Keratinocyte (primary cell): ENCODE measurements around the gene TRIP13. TPM values are rescaled to one million over a fixed set of nuclear protein-coding genes. Genes with fewer than 3 reads are reported as not detected.

ENCODE experiments used
- DNase-seq: peaks from one replicate; pipeline ENCODE4 v3.0.0-alpha.2; 2011; ENCODE audit warnings: low read depth, missing footprints, low spot score
- FAIRE-seq: peaks from 2 replicates; lab custom pipeline; 2011; peaks lifted over from hg19 to GRCh38; lab: Jason Lieb, UNC
- H2AFZ ChIP-seq: 2 replicates; pipeline ENCODE4 v1.6.0; 2012; ENCODE audit warnings: low read length, control low read depth, inconsistent platforms; ENCODE audit not compliant: control insufficient read depth
- H3K27ac ChIP-seq: 2 replicates; pipeline ENCODE4 v1.5.1; 2011; ENCODE audit warnings: low read length; ENCODE audit not compliant: control insufficient read depth, insufficient read depth
- H3K27me3 ChIP-seq: 3 replicates; pipeline ENCODE4 v1.6.0; 2011; ENCODE audit warnings: low read length; ENCODE audit not compliant: control insufficient read depth, insufficient read depth; ENCODE audit errors: extremely low read depth
- H3K36me3 ChIP-seq, 2 experiments: 2 replicates in 1 of 2; 3 replicates in 1 of 2; pipeline ENCODE4 v1.5.1; 2011; ENCODE audit warnings: low read length in 2 of 2, mild to moderate bottlenecking in 1 of 2; ENCODE audit not compliant: control insufficient read depth in 2 of 2, insufficient read depth in 2 of 2; ENCODE audit errors: extremely low read depth in 1 of 2
- H3K4me1 ChIP-seq: 3 replicates; pipeline ENCODE4 v1.5.1; 2011; ENCODE audit warnings: low read length; ENCODE audit not compliant: control insufficient read depth, insufficient read depth; ENCODE audit errors: extremely low read depth
- H3K4me2 ChIP-seq: 3 replicates; pipeline ENCODE4 v1.6.0; 2011; ENCODE audit warnings: low read depth, low read length; ENCODE audit not compliant: control insufficient read depth, insufficient read depth; ENCODE audit errors: extremely low read depth
- H3K4me3 ChIP-seq, 3 experiments: fragments of 200-600 bp in 1 of 3; sonication (generic) in 1 of 3; 2 replicates in 2 of 3; 3 replicates in 1 of 3; pipeline ENCODE4 v1.5.1; 2011 to 2016; ENCODE audit warnings: low read length in 3 of 3, mild to moderate bottlenecking in 3 of 3, control low read depth in 2 of 3, inconsistent platforms in 1 of 3, low read depth in 1 of 3, mixed read lengths in 1 of 3, mixed run types in 1 of 3, moderate library complexity in 1 of 3; ENCODE audit not compliant: control insufficient read depth in 2 of 3, insufficient read depth in 2 of 3; ENCODE audit errors: extremely low read depth in 1 of 3
- H3K79me2 ChIP-seq: 2 replicates; pipeline ENCODE4 v1.6.0; 2012; ENCODE audit warnings: low read length; ENCODE audit not compliant: control insufficient read depth, insufficient read depth
- H3K9ac ChIP-seq: 3 replicates; pipeline ENCODE4 v1.6.0; 2011; ENCODE audit warnings: low read length; ENCODE audit not compliant: control insufficient read depth, insufficient read depth; ENCODE audit errors: extremely low read depth
- H3K9me1 ChIP-seq: 3 replicates; pipeline ENCODE4 v1.6.0; 2011; ENCODE audit warnings: low read length; ENCODE audit not compliant: control insufficient read depth, insufficient read depth; ENCODE audit errors: extremely low read depth
- H3K9me3 ChIP-seq: 2 replicates; pipeline ENCODE4 v1.5.1; 2012; ENCODE audit warnings: low read depth, low read length; ENCODE audit not compliant: control insufficient read depth
- H4K20me1 ChIP-seq: 3 replicates; pipeline ENCODE4 v1.6.0; 2011; ENCODE audit warnings: low read length; ENCODE audit not compliant: control insufficient read depth, insufficient read depth; ENCODE audit errors: extremely low read depth
- EZH2 ChIP-seq: IDR thresholded peaks from one replicate; pipeline ENCODE4 v1.6.1; 2012; ENCODE audit warnings: inconsistent platforms, mild to moderate bottlenecking, low read length, moderate library complexity
- dilution Hi-C: fragments of 300-500 bp; cut with MboI; formaldehyde crosslinking; loops from one replicate; pipeline ENCODE4 v1.7.0; 2020; ENCODE audit warnings: low sequenced_read_pairs; ENCODE audit not compliant: extremely low pct_ligation_motif_present
- polyA plus RNA-seq, 5 experiments: library from polyadenylated mRNA; depleted of rRNA in 3 of 5; stranded (reverse) in 3 of 5; stranded (forward) in 1 of 5; unstranded in 1 of 5; fragments of >200 nt; gene quantifications; 1 replicate in 1 of 5; 2 replicates in 3 of 5; 3 replicates in 1 of 5; pipeline versions ENCODE4 v1.2.1 to v1.2.3, GENCODE V29; 2011 to 2012; ENCODE audit warnings: missing spikeins in 2 of 5, low read depth in 1 of 5, low replicate concordance in 1 of 5
- TF ChIP-seq, protein P1 (sequence below), 3 experiments: IDR thresholded peaks in 1 of 3; conservative IDR thresholded peaks in 1 of 3; optimal IDR thresholded peaks in 1 of 3; 2 replicates in 2 of 3; 3 replicates in 1 of 3; pipeline versions ENCODE3 to v1.5.1; 2011; ENCODE audit warnings: low read length in 3 of 3, mild to moderate bottlenecking in 3 of 3, moderate library complexity in 2 of 3, control low read depth in 1 of 3, inconsistent platforms in 1 of 3; ENCODE audit not compliant: insufficient read depth in 2 of 3; ENCODE audit errors: extremely low read depth in 1 of 3

Gene TRIP13
- polyA plus RNA-seq, 1 donor (not counting 4 experiments of a cell fraction or from before 2014, with no cell fraction given) = 37.8 TPM

DNA sequence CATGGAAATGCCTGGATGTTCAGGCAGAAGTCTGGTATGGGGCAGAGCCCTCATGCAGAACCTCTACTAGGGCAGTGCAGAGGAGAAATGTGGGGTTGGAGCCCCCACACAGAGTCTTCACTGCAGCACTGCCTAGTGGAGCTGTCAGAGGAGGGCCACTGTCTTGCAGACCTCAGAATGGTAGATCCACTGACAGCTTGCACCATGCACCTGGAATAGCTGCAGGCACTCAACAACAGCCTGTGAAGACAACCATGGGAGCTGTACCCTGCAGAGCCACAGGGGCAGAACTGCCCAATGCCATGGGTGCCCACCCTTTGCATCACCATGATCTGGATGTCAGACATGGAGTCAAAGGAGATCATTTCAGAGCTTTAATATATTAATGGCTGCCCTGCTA lies 36.9 kb downstream of the TRIP13 start:
- H3K4me3 ChIP-seq = no peak overlapping the region
- H3K9me1 ChIP-seq = no peaks in the 10 kb centered on the region
- H3K27ac ChIP-seq = no peak overlapping the region
- no peaks in the 10 kb centered on the region for H4K20me1 ChIP-seq
- dilution Hi-C loops = no loop called here
- no peak overlapping the region for H2AFZ ChIP-seq
- H3K4me2 ChIP-seq = no peak overlapping the region
- no peaks in the 10 kb centered on the region for H3K79me2 ChIP-seq
- H3K27me3 ChIP-seq = peaks cover 21% of the 10 kb centered on the region
- FAIRE-seq (no peak), DNase-seq (no peak)
- no peak for TF ChIP-seq EZH2
- TF ChIP-seq, protein P1, sequence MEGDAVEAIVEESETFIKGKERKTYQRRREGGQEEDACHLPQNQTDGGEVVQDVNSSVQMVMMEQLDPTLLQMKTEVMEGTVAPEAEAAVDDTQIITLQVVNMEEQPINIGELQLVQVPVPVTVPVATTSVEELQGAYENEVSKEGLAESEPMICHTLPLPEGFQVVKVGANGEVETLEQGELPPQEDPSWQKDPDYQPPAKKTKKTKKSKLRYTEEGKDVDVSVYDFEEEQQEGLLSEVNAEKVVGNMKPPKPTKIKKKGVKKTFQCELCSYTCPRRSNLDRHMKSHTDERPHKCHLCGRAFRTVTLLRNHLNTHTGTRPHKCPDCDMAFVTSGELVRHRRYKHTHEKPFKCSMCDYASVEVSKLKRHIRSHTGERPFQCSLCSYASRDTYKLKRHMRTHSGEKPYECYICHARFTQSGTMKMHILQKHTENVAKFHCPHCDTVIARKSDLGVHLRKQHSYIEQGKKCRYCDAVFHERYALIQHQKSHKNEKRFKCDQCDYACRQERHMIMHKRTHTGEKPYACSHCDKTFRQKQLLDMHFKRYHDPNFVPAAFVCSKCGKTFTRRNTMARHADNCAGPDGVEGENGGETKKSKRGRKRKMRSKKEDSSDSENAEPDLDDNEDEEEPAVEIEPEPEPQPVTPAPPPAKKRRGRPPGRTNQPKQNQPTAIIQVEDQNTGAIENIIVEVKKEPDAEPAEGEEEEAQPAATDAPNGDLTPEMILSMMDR (optimal IDR thresholded peaks at IDR 0.05 in 1 of 3, IDR thresholded peaks at IDR 0.05 in 1 of 3, conservative IDR thresholded peaks at IDR 0.05 in 1 of 3; ENCODE audit: extremely low read depth in 1 of 3, insufficient read depth in 2 of 3, low read length in 3 of 3) = no peak
- H3K36me3 ChIP-seq = no peaks in the 10 kb centered on the region
- no peaks in the 10 kb centered on the region for H3K9me3 ChIP-seq
- no peak overlapping the region for H3K9ac ChIP-seq
- H3K4me1 ChIP-seq = no peaks in the 10 kb centered on the region

DNA sequence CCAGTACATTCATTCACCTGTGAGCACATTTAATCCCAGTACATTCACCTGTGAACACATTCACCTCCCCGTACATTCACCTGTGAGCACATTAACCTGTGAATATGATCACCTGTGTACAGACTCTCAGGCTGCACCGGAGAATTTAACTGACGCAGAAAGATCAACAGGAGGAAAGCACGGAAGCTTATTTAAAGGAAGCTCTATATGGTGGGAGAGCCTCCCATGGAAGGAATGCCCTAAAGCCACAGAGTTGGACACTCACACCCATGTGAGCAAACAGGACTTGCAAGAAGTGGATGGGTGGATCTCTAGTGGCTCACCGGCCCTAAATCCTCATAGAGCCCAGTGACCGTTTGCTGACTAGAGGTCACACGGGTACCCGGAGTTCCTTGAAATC lies 38.2 kb downstream of the TRIP13 start:
- H3K36me3 ChIP-seq = no peaks in the 10 kb centered on the region
- no peak overlapping the region for H3K27ac ChIP-seq
- no peaks in the 10 kb centered on the region for H3K9me3 ChIP-seq
- no peak overlapping the region for H2AFZ ChIP-seq
- H3K4me1 ChIP-seq = no peaks in the 10 kb centered on the region
- peaks cover 21% of the 10 kb centered on the region for H3K27me3 ChIP-seq
- dilution Hi-C loops = no loop called here
- DNase-seq (no peak), FAIRE-seq (no peak)
- H3K9ac ChIP-seq = no peak overlapping the region
- H3K4me3 ChIP-seq = no peak overlapping the region
- TF ChIP-seq, protein P1 (optimal IDR thresholded peaks at IDR 0.05 in 1 of 3, IDR thresholded peaks at IDR 0.05 in 1 of 3, conservative IDR thresholded peaks at IDR 0.05 in 1 of 3; ENCODE audit: extremely low read depth in 1 of 3, insufficient read depth in 2 of 3, low read length in 3 of 3) = no peak
- H4K20me1 ChIP-seq = no peaks in the 10 kb centered on the region
- no peaks in the 10 kb centered on the region for H3K79me2 ChIP-seq
- H3K9me1 ChIP-seq = no peaks in the 10 kb centered on the region
- H3K4me2 ChIP-seq = no peak overlapping the region
